ENCODE results near the gene ARGLU1. TPM values are rescaled to one million over a fixed set of nuclear protein-coding genes. Genes with fewer than 3 reads are reported as not detected.

Gene ARGLU1
- total RNA-seq, 2 donors from 2014 or later = 66.7 to 74.2 TPM

- Mint-ChIP-seq H3K4me3 (no peak overlapping the region), H3K4me1 (no peaks in the 10 kb centered on the region), H3K27me3 (peaks cover 49% of the 10 kb centered on the region), H3K9me3 (no peaks in the 10 kb centered on the region), H3K27ac (no peak overlapping the region), H3K36me3 (ENCODE audit: low read depth) (no peaks in the 10 kb centered on the region)
- no peak for ATAC-seq (replicated peaks)
Measured at GRCh38 chr13:106530171-106530851, 37.6 kb downstream of the ARGLU1 start.

GRCh38 chr13:106529415-106530170 lies 38.3 kb downstream of the ARGLU1 start:
- Mint-ChIP-seq H3K4me1 (no peaks in the 10 kb centered on the region), H3K27me3 (peaks cover 51% of the 10 kb centered on the region), H3K36me3 (ENCODE audit: low read depth) (no peaks in the 10 kb centered on the region), H3K27ac (no peak overlapping the region), H3K4me3 (no peak overlapping the region), H3K9me3 (no peaks in the 10 kb centered on the region)
- no peak for ATAC-seq (replicated peaks)

GRCh38 chr13:106528718-106529414 lies 39.1 kb downstream of the ARGLU1 start:
- no peak overlapping the region for H3K27ac Mint-ChIP-seq
- no peaks in the 10 kb centered on the region for H3K9me3 Mint-ChIP-seq
- no peaks in the 10 kb centered on the region for H3K4me1 Mint-ChIP-seq
- ATAC-seq (replicated peaks) = no peak
- H3K4me3 Mint-ChIP-seq = no peak overlapping the region
- H3K36me3 Mint-ChIP-seq (ENCODE audit: low read depth) = no peaks in the 10 kb centered on the region
- H3K27me3 Mint-ChIP-seq = peaks cover 54% of the 10 kb centered on the region

GRCh38 chr13:106527826-106528225 lies 40.1 kb downstream of the ARGLU1 start:
- peaks cover 51% of the 10 kb centered on the region for H3K27me3 Mint-ChIP-seq
- no peak for ATAC-seq (replicated peaks)
- no peak overlapping the region for H3K27ac Mint-ChIP-seq
- no peaks in the 10 kb centered on the region for H3K4me1 Mint-ChIP-seq
- no peaks in the 10 kb centered on the region for H3K9me3 Mint-ChIP-seq
- H3K4me3 Mint-ChIP-seq = no peak overlapping the region
- no peaks in the 10 kb centered on the region for H3K36me3 Mint-ChIP-seq (ENCODE audit: low read depth)

GRCh38 chr13:106527445-106527801 lies 40.5 kb downstream of the ARGLU1 start:
- ATAC-seq (replicated peaks) = no peak
- H3K27me3 Mint-ChIP-seq = peaks cover 50% of the 10 kb centered on the region
- H3K4me1 Mint-ChIP-seq = no peaks in the 10 kb centered on the region
- H3K9me3 Mint-ChIP-seq = no peaks in the 10 kb centered on the region
- H3K27ac Mint-ChIP-seq = no peak overlapping the region
- no peaks in the 10 kb centered on the region for H3K36me3 Mint-ChIP-seq (ENCODE audit: low read depth)
- no peak overlapping the region for H3K4me3 Mint-ChIP-seq

- peaks cover 52% of the 10 kb centered on the region for H3K27me3 Mint-ChIP-seq
- H3K4me1 Mint-ChIP-seq = no peaks in the 10 kb centered on the region
- H3K36me3 Mint-ChIP-seq (ENCODE audit: low read depth) = no peaks in the 10 kb centered on the region
- no peak overlapping the region for H3K4me3 Mint-ChIP-seq
- H3K9me3 Mint-ChIP-seq = no peaks in the 10 kb centered on the region
- no peak for ATAC-seq (replicated peaks)
- no peak overlapping the region for H3K27ac Mint-ChIP-seq
Measured at GRCh38 chr13:106526738-106527444, 41.0 kb downstream of the ARGLU1 start.

GRCh38 chr13:106525865-106526264 lies 42.1 kb downstream of the ARGLU1 start:
- Mint-ChIP-seq H3K36me3 (ENCODE audit: low read depth) (no peaks in the 10 kb centered on the region), H3K4me1 (no peaks in the 10 kb centered on the region), H3K27ac (no peak overlapping the region), H3K4me3 (no peak overlapping the region), H3K9me3 (no peaks in the 10 kb centered on the region), H3K27me3 (peaks cover 54% of the 10 kb centered on the region)
- ATAC-seq (replicated peaks) = no peak

GRCh38 chr13:106524108-106524507 lies 43.8 kb downstream of the ARGLU1 start:
- Mint-ChIP-seq H3K27me3 (peaks cover 47% of the 10 kb centered on the region), H3K4me3 (no peak overlapping the region), H3K4me1 (no peaks in the 10 kb centered on the region), H3K27ac (no peak overlapping the region), H3K36me3 (ENCODE audit: low read depth) (no peaks in the 10 kb centered on the region), H3K9me3 (no peaks in the 10 kb centered on the region)
- ATAC-seq (replicated peaks) = no peak

- no peaks in the 10 kb centered on the region for H3K9me3 Mint-ChIP-seq
- H3K4me1 Mint-ChIP-seq = no peaks in the 10 kb centered on the region
- H3K27me3 Mint-ChIP-seq = peaks cover 45% of the 10 kb centered on the region
- H3K4me3 Mint-ChIP-seq = no peak overlapping the region
- no peaks in the 10 kb centered on the region for H3K36me3 Mint-ChIP-seq (ENCODE audit: low read depth)
- no peak overlapping the region for H3K27ac Mint-ChIP-seq
- ATAC-seq (replicated peaks) = no peak
Measured at GRCh38 chr13:106523576-106523975, 44.4 kb downstream of the ARGLU1 start.

GRCh38 chr13:106522898-106523525 lies 44.9 kb downstream of the ARGLU1 start:
- Mint-ChIP-seq H3K27me3 (peaks cover 43% of the 10 kb centered on the region), H3K4me1 (no peaks in the 10 kb centered on the region), H3K9me3 (no peaks in the 10 kb centered on the region), H3K4me3 (no peak overlapping the region), H3K27ac (no peak overlapping the region), H3K36me3 (ENCODE audit: low read depth) (no peaks in the 10 kb centered on the region)
- no peak for ATAC-seq (replicated peaks)

- Mint-ChIP-seq H3K36me3 (ENCODE audit: low read depth) (no peaks in the 10 kb centered on the region), H3K4me3 (no peak overlapping the region), H3K27ac (no peak overlapping the region), H3K9me3 (no peaks in the 10 kb centered on the region), H3K4me1 (no peaks in the 10 kb centered on the region), H3K27me3 (peaks cover 43% of the 10 kb centered on the region)
- no peak for ATAC-seq (replicated peaks)
Measured at GRCh38 chr13:106522112-106522705, 45.7 kb downstream of the ARGLU1 start.

- H3K27me3 Mint-ChIP-seq = peaks cover 45% of the 10 kb centered on the region
- no peak overlapping the region for H3K4me3 Mint-ChIP-seq
- ATAC-seq (replicated peaks) = no peak
- H3K27ac Mint-ChIP-seq = no peak overlapping the region
- no peaks in the 10 kb centered on the region for H3K9me3 Mint-ChIP-seq
- H3K36me3 Mint-ChIP-seq (ENCODE audit: low read depth) = no peaks in the 10 kb centered on the region
- H3K4me1 Mint-ChIP-seq = no peaks in the 10 kb centered on the region
Measured at GRCh38 chr13:106521095-106521799, 46.7 kb downstream of the ARGLU1 start.

- H3K4me3 Mint-ChIP-seq = no peak overlapping the region
- no peaks in the 10 kb centered on the region for H3K4me1 Mint-ChIP-seq
- no peak for ATAC-seq (replicated peaks)
- H3K9me3 Mint-ChIP-seq = no peaks in the 10 kb centered on the region
- H3K36me3 Mint-ChIP-seq (ENCODE audit: low read depth) = no peaks in the 10 kb centered on the region
- no peak overlapping the region for H3K27ac Mint-ChIP-seq
- peaks cover 42% of the 10 kb centered on the region for H3K27me3 Mint-ChIP-seq
Measured at GRCh38 chr13:106520251-106521054, 47.5 kb downstream of the ARGLU1 start.
